Prostate gland (tissue), 2 donors: ENCODE results near the gene SF1.
A peak's percentile ranks its signal among the peaks of the same experiment; 100 is the strongest.

Experiments used
- CTCF ChIP-seq, 4 experiments: fragments of 200-600 bp in 2 of 4; fragments of 450-650 bp in 2 of 4; sonication (generic) in 2 of 4; IDR thresholded peaks; 1 replicate in 3 of 4; 2 replicates in 1 of 4; pipeline ENCODE4 v1.5.1; 2016 to 2019; ENCODE audit warnings: antibody characterized with exemption in 4 of 4, mild to moderate bottlenecking in 2 of 4, moderate library complexity in 2 of 4
- POLR2A ChIP-seq: fragments of 450-650 bp; IDR thresholded peaks from one replicate; pipeline ENCODE4 v1.6.1; 2016; ENCODE audit warnings: antibody characterized with exemption, mild to moderate bottlenecking
- POLR2AphosphoS5 ChIP-seq: sonication (generic); formaldehyde crosslinking; IDR thresholded peaks from one replicate; pipeline ENCODE4 v1.6.1; 2017; ENCODE audit warnings: antibody characterized with exemption

GRCh38 chr11:64810271-64810890 lies 32.0 kb upstream of the SF1 start, which contains the start of gene MEN1:
- TF ChIP-seq CTCF (IDR thresholded peaks at IDR 0.05) (peak in 2 of 4 experiments; percentile 26), POLR2A (peak; percentile 85), POLR2AphosphoS5 (peak; percentile 99)
